Stimulated activated naive CD8-positive, alpha-beta T cell treated with anti-CD3 and anti-CD28 coated beads, Interleukin-15, amount 100 ng/mL, for 72 hours (primary cell): ENCODE results near the gene CLCA1.

ENCODE experiments used
- ATAC-seq: fragments of 150-1000 bp; cut with Tn5 transposase; 2 replicates; pipeline ENCODE4 v1.10.0; 2021; ENCODE audit warnings: mild to moderate bottlenecking, moderate library complexity
- DNase-seq, 2 donors: peaks; one replicate each; pipeline ENCODE4 v3.0.0; 2021 to 2022
- H3K27ac Mint-ChIP-seq, 2 donors: one replicate each; pipeline ENCODE4 v1.8.0; 2022; ENCODE audit warnings: mild to moderate bottlenecking in 2 of 2, mixed read lengths in 2 of 2, moderate library complexity in 2 of 2
- H3K27me3 Mint-ChIP-seq: one replicate; pipeline ENCODE4 v1.8.0; 2022; ENCODE audit warnings: mixed read lengths
- H3K4me1 Mint-ChIP-seq: one replicate; pipeline ENCODE4 v1.8.0; 2022; ENCODE audit warnings: mild to moderate bottlenecking, mixed read lengths
- H3K4me3 Mint-ChIP-seq, 2 donors: one replicate each; pipeline ENCODE4 v1.8.0; 2022; ENCODE audit warnings: mild to moderate bottlenecking in 2 of 2, mixed read lengths in 2 of 2, moderate library complexity in 1 of 2
- H3K9me3 Mint-ChIP-seq, 2 donors: one replicate each; pipeline ENCODE4 v1.8.0; 2022; ENCODE audit warnings: mixed read lengths in 2 of 2

CLCA1 gene

GRCh38 chr1:86508583-86508969 is 39.8 kb downstream of the CLCA1 start:
- Mint-ChIP-seq H3K4me1 (no peaks in the 10 kb centered on the region), H3K9me3 (no peaks in the 10 kb centered on the region), H3K27ac (no peak overlapping the region), H3K4me3 (no peak overlapping the region), H3K27me3 (peaks cover 3% of the 10 kb centered on the region)
- ATAC-seq: no peak
- no peak for DNase-seq

GRCh38 chr1:86515597-86515996 is 46.9 kb downstream of the CLCA1 start:
- Mint-ChIP-seq H3K4me1 (no peaks in the 10 kb centered on the region), H3K27me3 (no peaks in the 10 kb centered on the region), H3K9me3 (no peaks in the 10 kb centered on the region), H3K27ac (no peak overlapping the region), H3K4me3 (no peak overlapping the region)
- DNase-seq: no peak
- no peak for ATAC-seq

- DNase-seq (no peak), ATAC-seq (no peak)
- no peak overlapping the region for H3K4me3 Mint-ChIP-seq
- H3K4me1 Mint-ChIP-seq: no peaks in the 10 kb centered on the region
- no peaks in the 10 kb centered on the region for H3K27me3 Mint-ChIP-seq
- H3K9me3 Mint-ChIP-seq: no peaks in the 10 kb centered on the region
- H3K27ac Mint-ChIP-seq: no peak overlapping the region
Measured at GRCh38 chr1:86516335-86516734, 47.6 kb downstream of the CLCA1 start.

- H3K4me3 Mint-ChIP-seq: no peak overlapping the region
- no peaks in the 10 kb centered on the region for H3K4me1 Mint-ChIP-seq
- H3K9me3 Mint-ChIP-seq: no peaks in the 10 kb centered on the region
- DNase-seq (no peak), ATAC-seq (no peak)
- no peaks in the 10 kb centered on the region for H3K27me3 Mint-ChIP-seq
- no peak overlapping the region for H3K27ac Mint-ChIP-seq
Measured at GRCh38 chr1:86517336-86517735, 48.6 kb downstream of the CLCA1 start.

GRCh38 chr1:86520789-86521521 is 52.2 kb downstream of the CLCA1 start:
- Mint-ChIP-seq H3K9me3 (no peaks in the 10 kb centered on the region), H3K4me1 (no peaks in the 10 kb centered on the region), H3K27me3 (no peaks in the 10 kb centered on the region), H3K4me3 (no peak overlapping the region), H3K27ac (no peak overlapping the region)
- DNase-seq (no peak), ATAC-seq (no peak)

GRCh38 chr1:86521522-86521891 is 52.8 kb downstream of the CLCA1 start:
- ATAC-seq: no peak
- Mint-ChIP-seq H3K4me3 (no peak overlapping the region), H3K9me3 (no peaks in the 10 kb centered on the region), H3K27ac (no peak overlapping the region), H3K27me3 (no peaks in the 10 kb centered on the region), H3K4me1 (no peaks in the 10 kb centered on the region)
- no peak for DNase-seq

- no peak for DNase-seq
- Mint-ChIP-seq H3K4me3 (no peak overlapping the region), H3K27me3 (no peaks in the 10 kb centered on the region)
Measured at GRCh38 chr1:86522240-86522639, 53.5 kb downstream of the CLCA1 start.

GRCh38 chr1:86523670-86524354 is 55.1 kb downstream of the CLCA1 start:
- DNase-seq (no peak), ATAC-seq (peak; percentile 49)
- no peaks in the 10 kb centered on the region for H3K4me1 Mint-ChIP-seq
- H3K27ac Mint-ChIP-seq: no peak overlapping the region
- H3K4me3 Mint-ChIP-seq: no peak overlapping the region
- H3K9me3 Mint-ChIP-seq: no peaks in the 10 kb centered on the region
- H3K27me3 Mint-ChIP-seq: no peaks in the 10 kb centered on the region

More at GRCh38 chr1:86522240-86522639, 53.5 kb downstream of the CLCA1 start:
- H3K9me3 Mint-ChIP-seq: no peaks in the 10 kb centered on the region
- ATAC-seq: no peak
- no peaks in the 10 kb centered on the region for H3K4me1 Mint-ChIP-seq
- no peak overlapping the region for H3K27ac Mint-ChIP-seq

GRCh38 chr1:86527306-86527705 is 58.6 kb downstream of the CLCA1 start:
- ATAC-seq (no peak), DNase-seq (no peak)
- H3K4me3 Mint-ChIP-seq: no peak overlapping the region
- H3K4me1 Mint-ChIP-seq: no peaks in the 10 kb centered on the region
- H3K27ac Mint-ChIP-seq: no peak overlapping the region
- no peaks in the 10 kb centered on the region for H3K9me3 Mint-ChIP-seq
- H3K27me3 Mint-ChIP-seq: peaks cover 2% of the 10 kb centered on the region

- ATAC-seq: no peak
- DNase-seq: no peak
- Mint-ChIP-seq H3K4me1 (no peaks in the 10 kb centered on the region), H3K27me3 (peaks cover 22% of the 10 kb centered on the region), H3K27ac (no peak overlapping the region), H3K9me3 (no peaks in the 10 kb centered on the region), H3K4me3 (no peak overlapping the region)
Measured at GRCh38 chr1:86530211-86530845, 61.6 kb downstream of the CLCA1 start.

- no peaks in the 10 kb centered on the region for H3K4me1 Mint-ChIP-seq
- no peak for ATAC-seq
- no peak overlapping the region for H3K27ac Mint-ChIP-seq
- no peak overlapping the region for H3K4me3 Mint-ChIP-seq
- no peak for DNase-seq
- peaks cover 34% of the 10 kb centered on the region for H3K27me3 Mint-ChIP-seq
- no peaks in the 10 kb centered on the region for H3K9me3 Mint-ChIP-seq
Measured at GRCh38 chr1:86537928-86538695, 69.4 kb downstream of the CLCA1 start.

GRCh38 chr1:86538775-86539174 is 70.0 kb downstream of the CLCA1 start:
- no peaks in the 10 kb centered on the region for H3K4me1 Mint-ChIP-seq
- ATAC-seq: no peak
- H3K9me3 Mint-ChIP-seq: no peaks in the 10 kb centered on the region
- H3K27me3 Mint-ChIP-seq: peaks cover 30% of the 10 kb centered on the region
- DNase-seq: no peak
- no peak overlapping the region for H3K27ac Mint-ChIP-seq
- no peak overlapping the region for H3K4me3 Mint-ChIP-seq

- Mint-ChIP-seq H3K27ac (no peak overlapping the region), H3K9me3 (peaks cover 0 to 4% of the 10 kb centered on the region in 2 donors), H3K27me3 (peaks cover 10% of the 10 kb centered on the region), H3K4me1 (no peaks in the 10 kb centered on the region), H3K4me3 (no peak overlapping the region)
- ATAC-seq (no peak), DNase-seq (no peak)
Measured at GRCh38 chr1:86541859-86542258, 73.1 kb downstream of the CLCA1 start.

GRCh38 chr1:86542631-86543030 is 73.9 kb downstream of the CLCA1 start:
- no peak overlapping the region for H3K27ac Mint-ChIP-seq
- no peak for ATAC-seq
- no peak for DNase-seq
- H3K27me3 Mint-ChIP-seq: peaks cover 7% of the 10 kb centered on the region
- peaks cover 0 to 4% of the 10 kb centered on the region in 2 donors for H3K9me3 Mint-ChIP-seq
- no peak overlapping the region for H3K4me3 Mint-ChIP-seq
- H3K4me1 Mint-ChIP-seq: no peaks in the 10 kb centered on the region

GRCh38 chr1:86546787-86547221 is 78.1 kb downstream of the CLCA1 start, which contains the start of gene CLCA4:
Gene CLCA4 (plus strand): TSS chr1:86547078. CDS start chr1:86547120, 42 bp downstream.
- Mint-ChIP-seq H3K4me3 (no peak within 1 kb of the TSS), H3K27me3 (no peaks in the 10 kb centered on the region), H3K27ac (no peak within 1 kb of the TSS), H3K9me3 (peaks cover 0 to 4% of the 10 kb centered on the region in 2 donors), H3K4me1 (no peaks in the 10 kb centered on the region)
- no peak for ATAC-seq
- no peak for DNase-seq
